GM21447 (cell line): Measurements from ENCODE around the gene SRCAP.

ENCODE experiments used
- ATAC-seq: cut with Tn5 transposase; IDR thresholded peaks from one replicate; pipeline ENCODE4 v1.9.1; 2021; ENCODE audit not compliant: unreplicated experiment

The SRCAP gene

GRCh38 chr16:30728899-30729672 lies 30.1 kb downstream of the SRCAP start:
- no peak for ATAC-seq

DNA sequence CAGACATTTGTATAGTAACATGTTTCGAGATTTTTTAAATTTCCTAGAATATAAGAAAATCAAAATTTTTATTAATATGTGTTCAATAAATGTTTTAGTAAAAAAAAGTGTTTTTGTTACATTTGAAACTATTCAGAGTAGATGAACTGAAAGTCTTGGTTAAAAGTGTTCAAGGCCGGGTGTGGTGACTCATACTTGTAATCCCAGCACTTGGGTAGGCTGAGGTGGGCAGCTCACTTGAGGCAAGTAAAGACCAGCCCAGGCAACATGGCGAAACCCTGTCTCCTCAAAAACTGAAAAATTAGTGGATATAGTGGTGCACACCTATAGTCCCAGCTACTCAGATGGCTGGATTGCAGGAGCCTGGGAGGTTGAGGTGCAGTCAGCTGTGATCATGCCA lies 32.4 kb downstream of the SRCAP start:
- ATAC-seq: no peak

GRCh38 chr16:30736995-30737793 lies 38.2 kb downstream of the SRCAP start:
- no peak for ATAC-seq

DNA sequence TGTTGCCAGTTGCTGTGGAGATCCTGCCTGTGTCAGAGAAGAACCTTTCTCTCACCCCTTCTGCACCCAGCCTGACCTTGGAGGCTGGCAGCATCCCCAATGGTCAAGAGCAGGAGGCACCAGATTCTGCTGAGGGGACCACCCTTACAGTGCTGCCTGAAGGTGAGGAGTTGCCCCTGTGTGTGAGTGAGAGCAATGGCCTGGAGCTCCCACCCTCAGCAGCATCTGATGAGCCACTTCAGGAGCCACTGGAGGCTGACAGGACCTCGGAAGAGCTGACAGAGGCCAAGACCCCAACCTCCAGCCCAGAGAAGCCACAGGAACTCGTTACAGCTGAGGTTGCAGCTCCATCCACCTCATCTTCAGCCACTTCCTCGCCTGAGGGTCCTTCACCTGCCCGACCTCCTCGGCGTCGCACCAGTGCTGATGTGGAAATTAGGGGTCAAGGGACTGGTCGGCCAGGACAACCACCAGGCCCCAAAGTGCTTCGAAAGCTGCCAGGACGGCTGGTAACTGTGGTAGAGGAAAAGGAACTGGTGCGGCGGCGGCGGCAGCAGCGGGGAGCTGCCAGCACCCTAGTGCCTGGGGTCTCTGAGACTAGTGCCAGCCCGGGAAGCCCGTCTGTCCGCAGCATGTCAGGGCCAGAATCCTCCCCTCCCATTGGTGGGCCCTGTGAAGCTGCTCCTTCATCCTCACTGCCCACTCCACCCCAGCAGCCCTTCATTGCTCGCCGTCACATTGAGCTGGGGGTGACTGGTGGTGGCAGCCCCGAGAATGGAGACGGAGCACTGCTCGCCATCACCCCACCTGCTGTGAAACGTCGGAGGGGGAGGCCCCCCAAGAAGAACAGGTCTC lies 39.0 kb downstream of the SRCAP start:
- ATAC-seq: no peak

GRCh38 chr16:30738984-30739951 lies 40.3 kb downstream of the SRCAP start:
- ATAC-seq: no peak

DNA sequence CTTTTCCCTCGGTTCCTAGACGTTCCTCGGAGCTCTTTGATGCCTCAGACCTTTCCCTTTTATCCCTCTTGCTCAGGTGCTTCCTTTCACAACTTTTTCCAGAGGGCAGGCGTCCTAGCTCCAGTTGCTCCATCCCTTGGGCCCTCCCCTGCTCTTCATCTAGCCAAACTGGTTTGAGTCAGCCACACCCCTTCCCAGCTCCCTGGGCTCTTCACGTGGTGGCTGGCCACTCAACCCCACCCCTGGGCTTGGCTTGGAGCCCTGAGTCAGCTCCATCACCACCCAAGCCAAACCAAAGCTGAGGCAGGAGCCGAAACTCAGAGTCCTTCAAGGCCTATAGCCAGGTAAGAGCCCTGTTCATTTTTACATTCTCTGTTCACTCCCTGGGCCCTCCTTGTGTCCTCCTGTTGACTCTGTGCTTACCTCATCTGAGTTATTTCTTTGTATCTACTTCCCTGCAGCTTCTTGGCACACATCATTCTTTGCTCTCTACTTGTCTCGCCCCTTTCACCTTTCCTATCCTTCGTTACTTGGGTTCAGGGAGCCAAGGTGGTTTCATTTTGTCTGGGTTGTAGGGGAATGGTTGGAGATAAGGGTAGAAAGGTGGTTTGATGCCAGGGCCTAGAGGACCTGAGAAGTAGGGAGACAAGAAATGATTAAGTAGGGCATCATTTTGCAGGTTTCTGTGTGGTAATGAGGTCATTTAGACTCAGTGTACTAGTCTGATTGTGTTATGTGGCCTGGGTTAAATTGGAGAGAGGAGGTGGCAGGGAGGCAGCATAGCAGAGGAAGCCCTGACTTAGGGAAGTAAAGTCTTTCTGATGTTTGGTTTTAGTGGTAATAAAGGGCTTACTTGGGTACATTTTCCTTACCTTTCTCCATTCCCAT lies 41.6 kb downstream of the SRCAP start:
- ATAC-seq: no peak

DNA sequence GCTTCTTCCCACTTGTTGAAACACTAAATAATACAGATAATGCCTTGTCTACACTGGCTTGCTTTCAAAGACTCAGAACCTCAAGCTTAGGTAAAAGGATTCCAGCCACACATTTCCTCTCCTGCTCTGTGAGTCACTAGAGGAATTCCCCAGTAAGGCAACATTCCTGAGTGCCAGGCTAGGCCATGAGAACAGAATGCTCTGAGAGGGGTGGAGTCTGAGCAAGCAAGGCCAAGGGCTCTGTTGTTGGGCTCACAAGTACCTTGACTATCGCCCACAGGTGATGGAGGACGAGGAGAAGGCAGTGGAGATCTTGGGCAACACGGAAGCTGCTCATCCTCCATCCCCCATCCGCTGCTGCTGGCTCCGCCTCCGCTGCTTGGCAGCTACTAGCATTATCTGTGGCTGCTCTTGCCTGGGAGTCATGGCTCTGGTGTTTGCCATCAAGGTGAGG lies 42.5 kb downstream of the SRCAP start:
- ATAC-seq: no peak

DNA sequence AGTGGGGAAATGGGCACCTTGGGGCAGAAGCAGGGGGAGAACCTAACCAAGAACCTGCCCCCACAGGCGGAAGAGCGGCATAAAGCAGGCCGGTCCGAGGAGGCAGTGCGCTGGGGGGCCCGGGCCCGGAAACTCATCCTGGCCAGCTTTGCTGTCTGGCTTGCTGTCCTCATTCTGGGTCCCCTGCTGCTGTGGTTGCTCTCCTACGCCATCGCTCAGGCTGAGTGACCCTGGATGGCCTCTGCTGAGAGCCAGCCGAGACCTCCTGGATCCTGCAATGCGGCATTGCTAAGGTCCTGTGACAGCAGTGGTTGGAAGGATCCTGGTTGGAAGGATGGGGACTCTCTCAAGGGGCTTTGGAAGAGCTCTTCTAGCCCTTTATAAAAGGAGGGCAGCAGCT lies 44.7 kb downstream of the SRCAP start:
- ATAC-seq: no peak

- no peak for ATAC-seq
These were observed 45.2 kb downstream of the SRCAP start for GRCh38 chr16:30744183-30744582.

DNA sequence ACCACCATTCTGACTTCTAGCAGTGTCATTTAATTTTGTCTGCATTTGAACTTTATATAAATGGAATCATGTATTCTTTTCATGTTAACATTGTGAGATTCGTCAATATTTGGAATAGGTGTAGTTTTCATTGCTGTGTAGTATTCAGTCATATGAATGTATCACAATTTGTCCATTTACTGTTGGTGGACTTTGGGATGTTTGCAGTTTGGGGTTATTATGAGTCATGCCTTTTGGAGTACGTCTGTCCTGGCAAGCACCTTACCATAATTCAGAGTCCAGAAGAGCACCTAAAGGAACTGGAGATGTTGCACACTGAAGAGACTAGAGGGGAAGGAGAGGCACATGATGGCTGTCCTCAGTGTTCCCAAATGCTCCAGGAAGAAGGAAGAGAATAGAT lies 46.1 kb downstream of the SRCAP start:
- no peak for ATAC-seq

GRCh38 chr16:30746638-30747175 lies 47.7 kb downstream of the SRCAP start:
- ATAC-seq: no peak

DNA sequence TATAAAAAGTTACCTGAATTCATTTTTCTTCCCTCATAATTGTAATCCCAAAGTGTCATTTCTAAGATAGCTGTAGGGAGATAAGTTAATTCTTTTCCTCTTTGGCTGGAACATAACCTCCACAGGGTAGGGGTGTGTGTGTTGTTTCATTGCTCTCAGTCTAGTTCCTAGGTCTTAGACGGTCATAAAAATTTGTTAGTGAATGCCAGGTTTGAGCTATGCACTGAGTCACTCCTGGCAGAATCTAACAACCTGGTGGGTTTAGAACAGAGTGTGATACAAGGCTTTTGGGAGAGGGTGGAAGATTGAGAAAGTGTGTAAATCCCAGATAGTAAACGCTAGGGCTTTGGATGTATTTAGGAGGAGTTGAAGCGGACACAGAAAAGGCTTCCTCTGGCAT lies 48.4 kb downstream of the SRCAP start:
- no peak for ATAC-seq

DNA sequence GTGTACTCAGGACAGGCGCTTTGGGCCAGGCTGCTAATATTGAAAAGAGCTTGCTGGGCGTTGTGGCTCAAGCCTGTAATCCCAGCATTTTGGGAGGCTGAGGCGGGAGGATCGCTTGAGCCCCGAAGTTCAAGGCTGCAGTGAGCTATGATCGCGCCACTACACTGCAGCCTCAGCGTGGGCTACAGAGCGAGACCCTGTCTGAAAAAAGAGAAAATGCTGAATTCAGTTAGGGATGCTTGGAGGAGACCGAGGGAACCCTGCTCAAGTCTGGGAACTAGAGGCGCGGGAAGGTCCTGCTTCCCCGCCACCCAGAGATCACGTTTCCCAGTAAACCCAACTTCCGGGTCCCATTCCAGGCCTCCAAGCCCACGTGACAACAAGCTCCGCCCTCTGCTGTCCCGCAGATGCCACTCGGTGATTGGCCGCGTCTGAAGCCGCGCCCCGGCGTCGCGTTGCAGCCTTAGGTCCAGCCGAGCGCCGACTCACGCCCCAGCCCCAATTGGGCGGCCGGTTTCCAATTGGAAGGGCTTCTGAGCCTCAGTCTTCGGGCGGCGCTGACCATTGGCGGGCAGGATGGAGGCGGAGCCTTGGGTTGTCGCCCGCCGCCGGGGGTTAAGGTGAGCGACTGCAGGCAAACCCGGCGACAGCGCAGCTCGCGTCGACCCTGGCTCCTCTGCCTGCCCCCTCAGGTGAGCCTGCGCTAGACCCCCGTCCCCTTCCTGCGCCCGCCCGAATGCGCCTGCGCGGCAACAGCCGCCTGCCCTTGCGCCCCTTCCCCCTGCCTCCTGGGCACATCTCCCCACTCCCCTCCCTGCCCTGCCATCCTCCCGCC lies 49.0 kb downstream of the SRCAP start, which contains the start of gene PHKG2:
Gene PHKG2, plus strand, starts transcription at position 627 of the 835 bp plus-strand sequence. CDS start 396 bp downstream, outside the sequence.
- peak; percentile 95 for ATAC-seq

GRCh38 chr16:30748634-30749445 lies 49.9 kb downstream of the SRCAP start:
- peak; percentile 5 for ATAC-seq

GRCh38 chr16:30750201-30750600 lies 51.2 kb downstream of the SRCAP start:
- no peak for ATAC-seq

GRCh38 chr16:30750876-30751465 lies 52.0 kb downstream of the SRCAP start:
- ATAC-seq: no peak

DNA sequence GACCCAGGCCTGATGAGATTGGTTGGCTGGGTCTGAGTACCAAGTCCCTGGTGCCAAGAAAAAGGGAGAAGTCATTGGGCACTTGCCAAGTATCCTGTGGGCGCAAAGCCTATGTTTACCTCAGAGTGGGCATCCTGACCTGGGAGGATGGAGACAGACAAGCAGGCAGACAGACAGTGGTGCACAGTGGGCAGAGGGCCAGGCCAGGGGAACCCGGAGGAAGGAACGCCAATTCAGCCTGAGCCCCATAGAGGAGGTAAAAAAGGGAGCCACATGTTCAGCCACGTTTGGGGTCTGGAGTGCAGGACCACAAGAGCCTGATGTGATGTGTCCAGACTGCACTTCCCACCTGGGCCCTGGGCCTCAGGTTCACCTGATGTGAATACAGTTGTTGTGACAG lies 54.6 kb downstream of the SRCAP start:
- ATAC-seq: no peak
